Memory B cell (primary cell): Measurements from ENCODE around the gene ZBTB7C.

Experiments used
- ATAC-seq: fragments of 150-1000 bp; cut with Tn5 transposase; 2 replicates; pipeline ENCODE4 v1.10.0; 2021; ENCODE audit warnings: low read depth, mild to moderate bottlenecking, moderate library complexity
- DNase-seq, 2 donors: peaks; one replicate each; pipeline ENCODE4 v3.0.0; 2022; ENCODE audit warnings: low spot score in 2 of 2
- H3K27ac Mint-ChIP-seq: one replicate; pipeline ENCODE4 v1.8.0; 2022; ENCODE audit warnings: mild to moderate bottlenecking, moderate library complexity, mixed read lengths
- H3K27me3 Mint-ChIP-seq: one replicate; pipeline ENCODE4 v1.8.0; 2022; ENCODE audit warnings: mixed read lengths
- H3K36me3 Mint-ChIP-seq: one replicate; pipeline ENCODE4 v1.8.0; 2022; ENCODE audit warnings: mild to moderate bottlenecking, mixed read lengths
- H3K4me1 Mint-ChIP-seq: one replicate; pipeline ENCODE4 v1.8.0; 2022; ENCODE audit warnings: mixed read lengths
- H3K4me3 Mint-ChIP-seq: one replicate; pipeline ENCODE4 v1.8.0; 2022; ENCODE audit warnings: mild to moderate bottlenecking, moderate library complexity, mixed read lengths
- H3K9me3 Mint-ChIP-seq: one replicate; pipeline ENCODE4 v1.8.0; 2022; ENCODE audit warnings: mixed read lengths

ZBTB7C gene

DNA sequence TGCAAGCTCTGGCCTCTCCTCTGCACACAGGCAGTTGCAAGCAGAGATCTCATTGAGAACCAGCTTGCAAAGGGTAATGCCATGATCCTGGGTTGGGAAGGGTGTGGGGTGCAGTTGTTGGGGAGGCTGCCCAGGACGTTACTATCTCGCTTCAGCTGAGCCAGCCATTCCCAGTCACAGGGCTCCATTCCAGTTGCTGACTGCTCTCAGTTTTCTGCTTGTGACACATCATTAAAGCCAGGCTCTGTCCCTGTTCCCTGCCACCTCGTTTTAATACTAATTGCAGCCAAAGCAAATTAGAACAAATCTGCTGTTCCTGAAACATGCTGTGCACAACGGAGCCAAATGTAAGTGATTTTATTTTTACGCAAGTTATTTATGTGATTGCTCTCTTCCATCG is 416.2 kb downstream of the ZBTB7C start:
- DNase-seq: no peak
- no peaks in the 10 kb centered on the region for H3K4me1 Mint-ChIP-seq
- no peaks in the 10 kb centered on the region for H3K9me3 Mint-ChIP-seq
- H3K4me3 Mint-ChIP-seq: no peak overlapping the region
- H3K36me3 Mint-ChIP-seq: no peaks in the 10 kb centered on the region
- H3K27me3 Mint-ChIP-seq: peaks cover 12% of the 10 kb centered on the region
- ATAC-seq: no peak
- H3K27ac Mint-ChIP-seq: no peak overlapping the region

DNA sequence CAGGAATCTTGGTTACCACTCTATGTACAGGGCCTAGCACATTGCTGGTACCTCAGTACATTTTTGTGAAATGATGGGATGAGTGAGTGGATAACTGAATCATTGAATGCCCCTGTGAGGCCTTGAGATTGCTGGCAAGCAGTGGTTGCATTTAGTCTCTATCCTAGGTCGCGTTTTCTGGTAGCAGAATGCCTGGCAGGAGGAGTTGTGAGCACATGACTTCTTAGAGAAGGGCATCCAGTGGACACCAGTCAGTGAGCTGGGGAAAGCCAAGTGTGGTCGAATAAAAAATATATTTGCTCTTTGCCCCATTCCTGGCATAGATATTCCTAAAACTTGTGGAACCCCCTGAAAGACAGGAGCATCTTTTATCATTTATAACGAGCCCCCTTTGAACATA is 416.9 kb downstream of the ZBTB7C start:
- no peak overlapping the region for H3K4me3 Mint-ChIP-seq
- DNase-seq: no peak
- ATAC-seq: no peak
- peaks cover 12% of the 10 kb centered on the region for H3K27me3 Mint-ChIP-seq
- no peak overlapping the region for H3K27ac Mint-ChIP-seq
- H3K36me3 Mint-ChIP-seq: no peaks in the 10 kb centered on the region
- peaks cover 2% of the 10 kb centered on the region for H3K4me1 Mint-ChIP-seq
- H3K9me3 Mint-ChIP-seq: no peaks in the 10 kb centered on the region

DNA sequence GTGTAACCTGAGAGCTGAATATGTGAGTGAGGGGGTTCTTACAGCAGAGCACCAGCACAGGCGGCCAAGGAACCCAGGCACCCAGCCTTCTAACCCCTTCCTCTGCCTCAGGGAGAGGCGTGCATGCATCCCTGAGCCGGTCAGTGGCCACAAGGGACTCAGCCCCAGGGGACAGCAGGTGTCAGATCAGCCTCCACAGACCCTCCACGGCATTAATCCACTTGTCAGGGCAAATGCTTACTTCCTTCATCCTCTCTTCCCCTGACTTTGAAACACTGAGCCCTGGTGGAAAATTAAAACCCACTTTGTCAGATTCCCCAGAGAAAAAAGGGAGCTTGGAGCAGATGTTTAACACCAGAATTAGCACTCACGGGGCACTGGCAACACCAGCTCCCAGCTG is 418.2 kb downstream of the ZBTB7C start:
- peaks cover 12% of the 10 kb centered on the region for H3K27me3 Mint-ChIP-seq
- no peaks in the 10 kb centered on the region for H3K36me3 Mint-ChIP-seq
- ATAC-seq (no peak), DNase-seq (no peak)
- no peak overlapping the region for H3K4me3 Mint-ChIP-seq
- H3K27ac Mint-ChIP-seq: no peak overlapping the region
- H3K9me3 Mint-ChIP-seq: no peaks in the 10 kb centered on the region
- peaks cover 10% of the 10 kb centered on the region for H3K4me1 Mint-ChIP-seq

DNA sequence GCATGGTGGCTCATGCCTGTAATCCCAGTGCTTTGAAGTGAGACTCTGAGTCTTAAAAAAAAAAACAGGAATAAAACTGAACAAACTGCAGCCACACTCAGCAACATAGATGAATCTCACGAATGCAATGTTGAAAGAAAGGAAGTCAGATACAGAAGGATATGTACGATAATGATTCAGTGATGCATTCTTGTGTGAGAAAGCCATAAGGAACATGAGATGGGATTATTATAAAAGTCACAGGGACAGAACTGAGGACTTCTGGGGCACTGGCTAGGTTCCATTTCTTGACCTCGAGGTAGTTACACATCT is 421.8 kb downstream of the ZBTB7C start:
- H3K36me3 Mint-ChIP-seq: no peaks in the 10 kb centered on the region
- DNase-seq (no peak), ATAC-seq (no peak)
- no peak overlapping the region for H3K27ac Mint-ChIP-seq
- peaks cover 18% of the 10 kb centered on the region for H3K27me3 Mint-ChIP-seq
- H3K4me1 Mint-ChIP-seq: peaks cover 10% of the 10 kb centered on the region
- no peaks in the 10 kb centered on the region for H3K9me3 Mint-ChIP-seq
- H3K4me3 Mint-ChIP-seq: no peak overlapping the region

DNA sequence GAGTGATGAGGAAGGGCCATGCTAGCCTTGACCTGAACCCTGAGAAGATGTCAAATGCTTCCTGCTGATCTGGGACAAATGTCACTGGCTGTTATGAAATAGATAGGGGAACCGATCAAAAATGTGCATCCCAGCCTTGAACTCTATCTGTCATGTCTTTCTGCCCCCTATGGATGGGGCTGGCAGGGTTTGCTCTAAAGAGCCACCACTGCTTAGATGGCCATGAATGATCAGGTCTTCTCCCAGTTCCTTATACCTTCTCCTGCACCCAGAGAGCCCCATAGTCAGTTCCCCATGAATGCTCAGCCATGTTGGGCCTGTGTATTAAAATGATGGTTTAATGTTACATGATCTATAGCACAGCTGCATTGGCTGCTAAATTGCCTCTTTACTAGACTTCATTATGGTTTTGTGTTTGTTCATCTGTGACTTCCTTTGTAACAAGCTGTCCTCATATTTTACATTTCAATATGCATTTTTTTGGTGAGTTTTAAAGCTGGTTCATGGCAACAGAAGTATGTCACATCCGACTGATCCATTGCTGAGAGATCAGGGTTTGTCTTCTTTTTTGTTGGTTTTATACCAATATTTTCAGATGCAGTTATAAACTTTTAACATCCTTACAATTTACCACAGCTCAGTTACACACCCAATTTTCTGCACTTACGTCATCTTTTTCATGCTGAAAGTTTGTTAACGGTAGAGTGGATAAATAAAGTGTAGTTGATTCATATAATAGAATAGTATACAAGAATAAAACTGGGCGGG is 422.4 kb downstream of the ZBTB7C start:
- no peak for DNase-seq
- no peaks in the 10 kb centered on the region for H3K9me3 Mint-ChIP-seq
- H3K4me1 Mint-ChIP-seq: peaks cover 10% of the 10 kb centered on the region
- peak; percentile 62 for ATAC-seq
- peaks cover 22% of the 10 kb centered on the region for H3K27me3 Mint-ChIP-seq
- H3K36me3 Mint-ChIP-seq: peaks cover 2% of the 10 kb centered on the region
- no peak overlapping the region for H3K4me3 Mint-ChIP-seq
- no peak overlapping the region for H3K27ac Mint-ChIP-seq

DNA sequence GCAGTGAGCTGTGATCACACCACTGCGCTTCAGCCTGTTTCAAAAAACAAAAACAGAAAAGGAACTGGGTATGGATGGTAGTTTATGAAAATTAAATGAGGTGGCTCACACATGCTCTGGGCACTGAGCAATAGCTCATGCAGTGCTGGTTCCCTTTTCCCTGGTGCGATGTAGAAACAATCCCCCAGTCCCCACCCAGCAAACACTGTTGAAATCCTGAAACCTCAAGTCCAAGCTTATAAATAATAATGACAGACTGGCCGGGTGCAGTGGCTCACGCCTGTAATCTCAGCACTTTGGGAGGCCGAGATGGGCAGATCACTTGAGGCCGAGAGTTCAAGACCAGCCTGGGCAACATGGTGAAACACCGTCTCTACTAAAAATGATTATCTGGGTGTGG is 423.3 kb downstream of the ZBTB7C start:
- Mint-ChIP-seq H3K4me3 (no peak overlapping the region), H3K36me3 (peaks cover 2% of the 10 kb centered on the region), H3K9me3 (no peaks in the 10 kb centered on the region), H3K27ac (no peak overlapping the region), H3K4me1 (peaks cover 10% of the 10 kb centered on the region), H3K27me3 (peaks cover 21% of the 10 kb centered on the region)
- no peak for DNase-seq
- ATAC-seq: no peak

DNA sequence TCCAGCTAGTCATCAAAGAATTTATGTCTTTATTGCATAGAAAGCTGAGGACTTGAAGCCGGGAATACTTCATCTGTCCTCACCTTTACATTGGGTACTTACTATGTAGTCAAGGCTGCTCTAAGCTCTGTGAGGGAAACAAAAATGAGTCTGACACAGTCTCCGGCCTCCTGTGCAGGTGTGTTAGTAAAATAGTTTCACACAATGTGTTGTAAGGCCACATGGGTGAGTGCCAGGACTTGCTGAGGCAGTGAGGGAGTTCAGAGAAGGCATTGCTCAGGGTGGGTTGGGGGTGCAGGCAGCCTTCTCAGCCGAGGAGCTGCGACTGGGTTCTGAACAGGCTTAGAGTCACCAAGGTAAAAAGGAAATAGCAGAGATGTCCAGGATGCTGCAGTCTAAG is 424.2 kb downstream of the ZBTB7C start:
- H3K27ac Mint-ChIP-seq: no peak overlapping the region
- peaks cover 10% of the 10 kb centered on the region for H3K4me1 Mint-ChIP-seq

DNA sequence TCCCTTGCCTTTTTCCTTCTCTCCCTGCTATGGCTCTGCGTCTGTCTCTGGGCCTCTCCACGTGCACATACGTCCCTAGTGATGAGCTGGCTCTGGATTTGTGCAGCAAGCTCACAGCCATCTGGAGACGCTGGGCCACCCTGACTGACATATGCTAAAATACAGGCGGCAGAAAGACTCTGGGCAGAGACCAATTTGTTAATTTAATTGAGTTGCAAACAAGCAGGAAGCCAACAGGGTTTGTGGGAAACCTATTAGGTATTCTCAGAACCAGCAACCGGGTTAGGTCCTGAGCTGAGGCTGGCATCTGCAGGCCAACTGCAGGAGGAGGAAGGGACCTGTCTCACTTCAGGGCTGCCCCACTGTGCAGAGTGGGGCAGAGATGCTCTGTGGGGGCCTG is 425.2 kb downstream of the ZBTB7C start:
- peaks cover 2% of the 10 kb centered on the region for H3K36me3 Mint-ChIP-seq
- no peaks in the 10 kb centered on the region for H3K9me3 Mint-ChIP-seq
- peaks cover 17% of the 10 kb centered on the region for H3K27me3 Mint-ChIP-seq
- no peak overlapping the region for H3K27ac Mint-ChIP-seq
- peaks cover 10% of the 10 kb centered on the region for H3K4me1 Mint-ChIP-seq
- ATAC-seq (no peak), DNase-seq (no peak)
- H3K4me3 Mint-ChIP-seq: no peak overlapping the region

More for the DNA sequence above, 424.2 kb downstream of the ZBTB7C start:
- no peak overlapping the region for H3K4me3 Mint-ChIP-seq
- H3K9me3 Mint-ChIP-seq: no peaks in the 10 kb centered on the region
- ATAC-seq (no peak), DNase-seq (no peak)
- peaks cover 20% of the 10 kb centered on the region for H3K27me3 Mint-ChIP-seq
- peaks cover 2% of the 10 kb centered on the region for H3K36me3 Mint-ChIP-seq

DNA sequence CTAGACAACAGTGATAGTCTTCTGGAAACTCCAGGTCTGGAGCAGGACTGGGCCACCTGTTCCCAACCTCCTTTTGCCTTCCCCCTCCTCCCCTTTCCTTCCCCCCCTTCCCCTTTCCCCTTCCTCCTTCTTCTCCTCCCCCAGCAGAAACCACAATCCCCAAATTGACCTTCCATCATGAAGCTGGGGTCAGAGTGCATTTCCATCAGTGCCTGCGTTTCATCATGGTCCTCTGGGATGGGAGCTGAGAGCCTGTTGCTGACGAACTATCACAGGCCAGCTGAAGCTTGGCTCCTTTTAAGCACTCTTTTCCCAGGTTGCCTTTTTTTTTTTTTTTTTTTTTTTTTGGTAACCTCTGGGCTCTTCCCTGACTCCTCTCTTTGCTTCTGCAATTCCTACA is 426.1 kb downstream of the ZBTB7C start:
- peaks cover 18% of the 10 kb centered on the region for H3K27me3 Mint-ChIP-seq
- DNase-seq: no peak
- H3K36me3 Mint-ChIP-seq: peaks cover 2% of the 10 kb centered on the region
- H3K4me1 Mint-ChIP-seq: peaks cover 10% of the 10 kb centered on the region
- no peak overlapping the region for H3K27ac Mint-ChIP-seq
- no peaks in the 10 kb centered on the region for H3K9me3 Mint-ChIP-seq
- no peak for ATAC-seq
- no peak overlapping the region for H3K4me3 Mint-ChIP-seq

DNA sequence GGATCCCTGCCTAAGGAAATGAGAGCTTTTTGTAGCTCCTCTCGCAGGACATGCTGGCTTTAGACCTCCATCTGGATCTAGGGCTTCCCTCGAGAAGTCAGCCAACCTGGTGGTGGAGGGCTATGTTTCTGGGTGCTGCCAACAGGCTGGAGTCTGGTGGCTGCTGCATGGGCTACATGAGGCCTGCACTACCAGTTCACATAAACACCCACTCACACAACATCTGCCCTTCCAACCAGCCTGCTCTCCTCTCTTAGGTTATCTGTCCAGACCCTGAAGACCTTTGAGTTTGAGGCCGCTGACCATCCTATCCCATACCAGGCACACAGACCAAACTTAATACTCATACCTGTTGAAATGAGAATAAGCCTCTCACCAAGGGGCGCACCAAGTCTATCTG is 427.4 kb downstream of the ZBTB7C start:
- ATAC-seq: no peak
- no peak for DNase-seq
- Mint-ChIP-seq H3K4me3 (no peak overlapping the region), H3K27me3 (peaks cover 19% of the 10 kb centered on the region), H3K36me3 (peaks cover 2% of the 10 kb centered on the region), H3K27ac (no peak overlapping the region), H3K9me3 (no peaks in the 10 kb centered on the region), H3K4me1 (peaks cover 4% of the 10 kb centered on the region)

DNA sequence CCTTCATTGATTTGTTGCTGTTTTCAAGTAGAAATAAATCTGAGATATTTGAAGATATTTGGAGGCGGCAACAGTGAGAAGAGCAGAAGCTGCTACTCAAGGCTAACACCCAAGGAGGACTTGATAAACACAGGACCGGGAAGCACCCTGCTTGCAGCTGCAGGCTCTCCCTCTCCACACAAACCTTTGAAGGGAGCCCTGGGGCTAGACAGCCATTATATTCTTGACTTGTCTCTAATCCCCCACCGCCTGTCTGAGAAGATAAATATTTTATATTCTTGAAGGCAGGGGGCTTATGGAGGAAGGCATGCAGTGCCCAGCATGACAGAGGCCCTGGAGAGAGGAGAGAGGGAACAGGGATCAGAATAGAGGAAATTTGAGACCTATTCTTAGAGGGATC is 427.9 kb downstream of the ZBTB7C start:
- ATAC-seq: no peak
- Mint-ChIP-seq H3K27ac (no peak overlapping the region), H3K9me3 (peaks cover under 1% of the 10 kb centered on the region), H3K4me3 (no peak overlapping the region), H3K27me3 (peaks cover 19% of the 10 kb centered on the region), H3K4me1 (no peaks in the 10 kb centered on the region), H3K36me3 (peaks cover 2% of the 10 kb centered on the region)
- DNase-seq: no peak

DNA sequence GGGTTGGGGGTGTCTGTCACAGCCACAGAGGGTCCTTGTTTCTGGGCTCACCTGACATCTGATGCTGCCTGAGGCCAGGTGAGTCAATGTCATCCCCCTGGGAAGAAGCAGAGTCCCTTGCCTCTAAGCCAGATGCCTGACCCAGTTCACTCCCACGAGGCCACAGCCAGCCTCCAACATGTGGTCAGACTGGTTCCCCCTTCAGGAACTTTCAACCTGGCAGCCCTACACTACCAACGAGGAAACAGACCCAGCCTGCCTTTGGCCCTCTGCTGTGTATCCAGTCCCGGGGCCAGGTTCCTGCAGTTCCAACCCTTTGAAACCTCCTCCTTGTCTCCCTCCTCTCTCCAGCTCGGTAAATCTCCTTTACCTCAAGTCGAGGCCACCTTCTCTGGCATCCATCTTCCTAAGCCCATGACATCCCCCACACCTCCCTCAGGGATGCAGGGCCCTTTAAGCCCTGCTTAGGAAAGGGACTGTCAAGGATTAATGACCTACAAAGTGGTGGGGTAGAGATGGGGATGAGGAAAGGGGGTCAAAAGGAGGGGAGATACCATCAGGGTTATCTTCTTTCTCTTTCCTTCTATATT is 429.5 kb downstream of the ZBTB7C start:
- H3K4me3 Mint-ChIP-seq: no peak overlapping the region
- H3K9me3 Mint-ChIP-seq: peaks cover 7% of the 10 kb centered on the region
- no peak for DNase-seq
- H3K27ac Mint-ChIP-seq: no peak overlapping the region
- H3K27me3 Mint-ChIP-seq: peaks cover 20% of the 10 kb centered on the region
- H3K4me1 Mint-ChIP-seq: peaks cover 4% of the 10 kb centered on the region
- ATAC-seq: no peak
- peaks cover 2% of the 10 kb centered on the region for H3K36me3 Mint-ChIP-seq

DNA sequence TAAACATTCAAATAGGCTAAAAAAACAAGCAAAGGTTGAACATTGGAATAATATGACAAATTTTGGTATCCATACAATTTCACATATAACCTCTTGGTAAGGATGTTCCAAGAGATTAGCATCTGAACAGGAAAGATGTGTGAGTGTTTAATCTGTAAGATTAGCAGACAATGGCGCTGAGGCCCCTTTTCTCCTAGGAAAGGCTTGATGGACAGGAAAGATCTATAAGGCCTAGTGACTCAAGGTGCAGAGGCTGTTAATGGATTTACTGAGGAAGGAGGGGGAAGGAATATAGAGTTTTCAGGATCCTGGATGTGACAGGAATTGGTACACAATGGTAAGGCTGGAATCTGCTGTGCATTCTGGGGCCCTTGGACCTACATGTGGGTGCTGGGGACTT is 430.6 kb downstream of the ZBTB7C start:
- Mint-ChIP-seq H3K27ac (no peak overlapping the region), H3K27me3 (peaks cover 20% of the 10 kb centered on the region)
- ATAC-seq: no peak

DNA sequence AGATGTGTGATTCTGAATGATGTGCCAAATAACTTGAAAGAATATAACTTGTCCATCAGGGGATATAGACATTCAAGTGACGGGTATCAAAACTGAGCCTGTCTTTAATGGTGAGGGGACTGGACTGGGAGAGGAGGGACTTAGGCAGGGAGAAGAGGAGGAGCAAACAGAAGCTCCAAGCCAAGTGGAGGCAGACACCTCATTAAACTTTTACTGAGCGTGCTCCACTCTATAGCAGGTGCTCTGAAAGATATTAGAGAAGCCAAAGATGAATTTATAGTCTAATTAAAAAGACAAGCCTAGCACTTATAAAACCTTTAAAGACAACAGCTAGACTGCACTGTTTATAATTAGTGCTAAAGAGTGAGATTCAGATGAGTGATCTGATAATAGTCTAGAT is 431.0 kb downstream of the ZBTB7C start:
- H3K9me3 Mint-ChIP-seq: peaks cover 11% of the 10 kb centered on the region
- ATAC-seq (no peak), DNase-seq (no peak)
- peaks cover 18% of the 10 kb centered on the region for H3K27me3 Mint-ChIP-seq
- H3K4me3 Mint-ChIP-seq: no peak overlapping the region
- peaks cover 4% of the 10 kb centered on the region for H3K4me1 Mint-ChIP-seq
- no peak overlapping the region for H3K27ac Mint-ChIP-seq
- peaks cover 6% of the 10 kb centered on the region for H3K36me3 Mint-ChIP-seq

More for the DNA sequence above, 430.6 kb downstream of the ZBTB7C start:
- H3K36me3 Mint-ChIP-seq: peaks cover 6% of the 10 kb centered on the region
- peaks cover 11% of the 10 kb centered on the region for H3K9me3 Mint-ChIP-seq
- H3K4me1 Mint-ChIP-seq: peaks cover 4% of the 10 kb centered on the region
- H3K4me3 Mint-ChIP-seq: no peak overlapping the region
- no peak for DNase-seq
